ENCODE results near the gene ADAMTS3.

The ADAMTS3 gene

DNA sequence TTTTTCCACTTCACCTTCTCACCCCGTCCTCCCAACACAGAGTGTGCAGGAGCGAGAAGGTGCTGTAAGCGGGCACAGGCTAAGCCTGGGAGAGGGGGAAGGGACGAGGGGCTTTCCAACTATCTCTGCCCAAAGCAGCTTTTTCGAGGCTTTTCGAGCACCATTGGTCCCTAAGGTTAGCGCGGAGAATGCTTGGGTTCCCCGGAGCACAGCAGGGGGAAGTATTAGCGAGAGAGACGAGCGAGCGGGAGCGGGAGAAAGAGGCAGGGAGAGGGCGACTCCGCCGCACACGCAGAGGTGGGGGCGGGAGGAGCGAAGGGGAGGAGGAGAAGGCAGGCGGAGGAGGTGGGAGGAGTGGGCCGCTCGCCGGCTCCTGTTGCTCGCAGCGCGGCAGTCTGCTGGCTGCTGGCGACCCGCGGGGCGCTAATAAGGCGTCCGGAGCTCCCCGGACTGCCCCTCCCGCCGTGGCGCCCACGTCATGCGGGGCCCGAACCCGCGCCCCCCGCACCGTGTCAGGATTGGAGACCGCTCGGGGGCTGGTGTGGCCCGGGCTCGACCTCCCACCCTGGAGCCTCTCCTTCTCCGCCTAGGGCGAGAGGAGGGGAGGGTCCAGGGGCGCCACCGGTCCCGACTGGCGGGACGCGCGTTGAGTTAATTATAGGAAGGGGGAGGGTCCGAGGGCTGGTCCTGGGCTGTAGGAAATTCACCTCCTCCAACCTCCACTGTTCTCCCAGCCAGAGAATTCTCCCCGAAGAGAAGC, at the start of gene ADAMTS3:
TSS of gene ADAMTS3 (minus strand) at position 263 of the 760 bp plus-strand sequence. CDS start 459 bp downstream, outside the sequence.
- no peak for FAIRE-seq

- no peak for FAIRE-seq
Observed at GRCh38 chr4:72613959-72614358, 44.9 kb upstream of the ADAMTS3 start.

- FAIRE-seq: no peak
Observed at GRCh38 chr4:72606751-72607150, 37.7 kb upstream of the ADAMTS3 start.

GRCh38 chr4:72604324-72604723, 35.3 kb upstream of the ADAMTS3 start:
- FAIRE-seq: no peak

DNA sequence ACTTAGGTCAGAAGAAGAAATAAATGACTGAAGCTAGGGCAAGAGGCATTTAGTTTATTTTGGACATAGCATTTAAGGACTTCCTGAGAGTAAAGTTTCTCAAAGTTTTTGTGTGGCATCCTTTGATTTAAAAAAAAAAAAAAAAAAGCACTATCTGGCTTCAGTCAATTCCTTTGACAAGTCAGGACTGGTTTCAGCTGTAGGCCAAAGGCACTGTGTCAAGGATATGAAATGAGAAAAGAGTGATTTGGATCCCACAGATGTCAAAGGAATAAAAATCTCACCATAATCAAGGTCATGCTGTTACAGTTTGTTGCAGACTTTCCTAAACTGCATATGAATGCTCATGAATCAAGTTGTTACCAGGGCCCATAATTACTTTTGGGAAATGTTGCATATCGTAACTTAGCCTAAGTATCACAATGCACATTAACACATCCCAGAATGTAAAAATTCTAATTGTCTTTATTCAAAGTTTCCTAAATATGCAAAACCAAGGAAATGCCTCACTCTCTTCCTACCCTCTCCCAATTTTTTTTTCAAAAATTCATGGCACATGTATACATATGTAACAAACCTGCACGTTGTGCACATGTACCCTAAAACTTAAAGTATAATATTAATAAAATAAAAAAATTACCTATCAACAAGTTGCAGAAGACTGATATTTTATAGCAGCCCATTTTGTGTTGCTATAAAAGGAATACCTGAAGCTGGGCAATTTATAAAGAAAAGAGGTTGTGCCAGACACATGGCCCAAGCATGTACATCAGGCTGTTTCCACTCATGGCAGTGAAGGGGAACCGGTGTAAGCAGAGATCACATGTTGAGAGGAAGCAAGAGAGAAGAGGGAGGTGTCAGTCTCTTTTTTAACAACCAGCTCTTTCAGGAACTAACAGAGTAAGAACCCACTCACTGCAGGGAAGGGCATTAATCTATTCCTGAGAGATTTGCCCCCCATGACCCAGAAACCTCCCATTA, 33.7 kb upstream of the ADAMTS3 start:
- no peak for FAIRE-seq

DNA sequence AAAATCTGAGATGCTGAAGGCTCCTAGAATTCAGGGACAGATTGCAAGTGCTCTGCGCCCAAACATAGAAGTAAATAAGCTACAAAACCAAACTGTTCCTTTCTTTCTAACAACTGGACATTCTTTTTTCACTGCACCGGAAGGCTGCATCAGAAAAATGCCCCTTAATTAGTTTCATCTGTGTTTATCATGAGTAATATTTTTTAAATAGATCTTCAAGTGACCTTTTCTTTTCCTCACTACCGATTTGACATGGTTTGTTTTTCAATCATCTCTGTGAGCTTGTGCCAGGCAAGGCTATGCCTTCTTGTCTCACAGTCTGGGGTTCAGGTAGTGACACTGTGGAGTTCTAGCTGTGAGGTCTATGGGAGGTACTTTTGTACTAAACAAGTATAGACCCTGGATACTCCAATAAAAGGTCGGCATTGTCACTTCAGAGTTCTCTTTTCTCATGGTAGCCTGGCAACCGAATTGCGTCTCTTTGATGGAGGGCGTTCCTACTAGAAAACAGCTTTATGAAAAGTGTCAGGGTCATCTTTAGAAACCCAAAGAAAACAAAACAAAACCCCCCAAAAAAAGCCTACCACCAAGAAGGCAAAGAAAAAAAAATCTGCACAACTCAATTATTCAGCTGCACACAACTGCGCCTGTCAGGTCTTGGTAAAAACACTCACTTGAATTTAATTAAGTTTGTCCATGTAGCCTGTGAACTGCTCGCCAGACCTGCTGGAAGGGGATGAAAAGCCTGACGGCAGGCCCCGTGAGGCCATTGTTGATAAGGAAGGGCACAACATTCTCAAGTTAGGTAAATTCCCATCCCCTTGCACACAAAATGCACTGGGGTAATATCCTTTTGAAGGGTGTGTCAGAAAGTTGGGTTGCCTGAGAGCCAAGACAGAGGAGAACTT, 22.8 kb upstream of the ADAMTS3 start:
- FAIRE-seq: no peak

DNA sequence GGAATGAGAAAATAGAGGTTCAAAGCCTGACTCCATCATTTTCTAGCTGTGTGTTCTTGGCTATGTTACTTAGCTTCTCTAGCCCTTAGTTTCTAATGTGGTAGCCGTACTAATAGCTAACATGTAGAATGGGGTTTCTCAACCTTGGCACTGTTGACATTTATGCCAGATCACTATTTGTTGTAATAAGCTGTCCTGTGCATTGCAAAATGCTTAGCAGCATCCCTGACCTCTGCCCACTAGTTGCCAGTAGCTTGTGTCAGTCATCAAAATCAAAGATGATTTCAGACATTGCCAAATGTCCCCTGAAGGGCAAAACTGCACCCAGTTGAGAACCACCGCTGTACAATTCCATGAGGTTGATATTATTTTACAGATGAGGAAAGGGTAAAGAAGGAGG, 18.3 kb upstream of the ADAMTS3 start:
- FAIRE-seq: no peak

- no peak for FAIRE-seq
Observed at GRCh38 chr4:72582853-72583252, 13.8 kb upstream of the ADAMTS3 start.

- FAIRE-seq: no peak
Observed at GRCh38 chr4:72577211-72577610, 8.2 kb upstream of the ADAMTS3 start.

GRCh38 chr4:72571337-72571736, 2.3 kb upstream of the ADAMTS3 start:
- no peak for FAIRE-seq

DNA sequence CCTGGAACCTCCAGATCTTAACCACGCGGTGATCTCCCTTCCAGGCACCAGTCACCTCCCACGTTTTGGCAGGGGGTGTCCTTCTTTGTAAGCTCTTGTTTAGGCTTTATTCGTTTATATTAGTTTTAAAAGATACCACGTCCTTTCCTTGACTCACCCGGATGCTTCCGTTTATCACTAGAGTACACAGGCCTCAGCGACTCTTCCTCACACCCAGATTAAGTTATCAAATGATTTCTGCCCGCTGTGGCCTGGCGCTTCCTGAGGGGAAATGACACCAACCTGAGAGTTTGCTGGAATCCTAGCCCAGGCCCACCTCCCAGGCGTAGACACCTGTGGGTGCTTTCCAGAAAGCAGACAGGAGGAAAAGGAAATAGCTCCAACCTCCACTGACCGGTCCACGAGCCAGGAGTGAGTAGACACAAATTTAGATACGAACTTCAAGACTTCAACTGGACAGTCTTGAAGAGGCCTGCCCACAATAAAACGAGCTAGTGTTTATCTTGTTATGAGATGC, 756 bp upstream of the ADAMTS3 start:
- no peak for FAIRE-seq

GRCh38 chr4:72567821-72568675, 973 bp downstream of the ADAMTS3 start:
- FAIRE-seq: no peak

DNA sequence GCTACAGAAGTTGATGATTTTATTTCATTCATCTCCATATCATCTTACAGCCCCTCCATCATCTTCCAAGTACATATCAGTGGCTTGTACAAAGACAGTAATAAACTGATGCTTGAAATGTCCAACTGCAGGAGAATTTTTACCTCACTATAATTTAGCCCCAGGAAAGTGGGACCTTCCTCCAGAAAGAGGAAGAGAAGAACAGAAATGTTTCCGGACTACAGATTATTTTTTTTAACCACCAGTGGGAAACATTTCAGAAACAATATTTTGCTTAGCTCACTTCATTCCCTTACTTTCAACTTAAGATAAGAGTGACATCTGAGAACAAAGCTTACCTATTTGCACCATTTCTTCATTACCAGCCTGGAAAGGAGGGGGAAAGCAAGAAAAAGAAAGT, 2.0 kb downstream of the ADAMTS3 start:
- FAIRE-seq: no peak

GRCh38 chr4:72566464-72566972, 2.5 kb downstream of the ADAMTS3 start:
- FAIRE-seq: no peak

DNA sequence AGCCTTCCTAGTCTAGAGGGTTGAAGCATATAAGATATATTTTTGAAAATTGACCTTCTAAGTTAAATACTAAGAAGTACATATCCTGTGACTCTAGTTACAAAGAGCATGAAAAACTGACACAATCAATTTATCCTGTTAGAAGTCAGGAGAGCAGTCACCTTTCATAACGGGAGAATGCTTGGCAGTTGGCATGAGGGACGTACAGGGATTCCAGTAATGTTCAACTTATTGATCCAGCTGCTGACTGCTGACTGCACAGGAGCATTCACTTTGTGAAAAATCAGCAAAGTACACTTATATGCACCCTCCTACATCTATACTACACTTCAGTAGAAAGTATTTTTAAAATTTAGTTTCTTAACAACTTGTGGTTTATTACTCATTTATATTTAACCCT, 4.2 kb downstream of the ADAMTS3 start:
- FAIRE-seq: no peak

GRCh38 chr4:72564184-72564583, 4.8 kb downstream of the ADAMTS3 start:
- no peak for FAIRE-seq

DNA sequence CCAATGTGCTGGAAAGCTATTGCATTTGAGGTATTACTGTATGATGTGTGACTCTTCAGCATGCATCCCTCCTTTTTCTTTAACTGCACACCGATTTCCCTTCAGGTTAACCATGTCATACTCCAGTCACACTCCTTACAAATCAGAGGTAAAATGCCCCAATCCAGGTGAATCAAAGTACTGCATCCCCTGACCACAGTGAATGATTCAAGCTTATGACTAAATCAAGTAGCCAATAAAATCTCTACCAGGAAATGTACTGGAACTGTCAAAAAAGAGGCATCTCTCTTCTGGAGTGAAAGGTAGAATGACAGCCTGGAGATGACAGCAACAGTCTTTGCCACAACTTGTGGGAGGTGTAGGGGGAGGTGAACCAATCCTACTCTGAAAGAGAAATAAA, 10.4 kb downstream of the ADAMTS3 start:
- no peak for FAIRE-seq

DNA sequence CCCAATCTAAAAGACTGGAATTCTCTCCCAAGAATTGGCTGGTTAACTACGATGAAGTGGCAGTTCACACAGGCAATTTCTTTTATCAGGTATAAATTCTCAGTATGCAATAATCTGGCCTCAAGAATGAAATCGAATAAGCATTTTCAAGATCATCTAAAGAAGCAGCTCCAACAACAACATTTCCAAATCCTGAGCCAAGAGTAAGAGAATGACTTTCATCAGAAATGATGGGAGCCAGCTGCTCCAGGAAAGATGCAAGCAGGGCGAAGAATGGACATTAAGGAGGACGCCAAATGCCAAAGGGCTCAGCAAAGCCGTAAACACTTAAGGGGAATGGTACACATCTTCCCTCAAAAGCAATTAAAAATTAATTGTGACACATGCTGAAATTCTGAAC, 12.0 kb downstream of the ADAMTS3 start:
- no peak for FAIRE-seq

DNA sequence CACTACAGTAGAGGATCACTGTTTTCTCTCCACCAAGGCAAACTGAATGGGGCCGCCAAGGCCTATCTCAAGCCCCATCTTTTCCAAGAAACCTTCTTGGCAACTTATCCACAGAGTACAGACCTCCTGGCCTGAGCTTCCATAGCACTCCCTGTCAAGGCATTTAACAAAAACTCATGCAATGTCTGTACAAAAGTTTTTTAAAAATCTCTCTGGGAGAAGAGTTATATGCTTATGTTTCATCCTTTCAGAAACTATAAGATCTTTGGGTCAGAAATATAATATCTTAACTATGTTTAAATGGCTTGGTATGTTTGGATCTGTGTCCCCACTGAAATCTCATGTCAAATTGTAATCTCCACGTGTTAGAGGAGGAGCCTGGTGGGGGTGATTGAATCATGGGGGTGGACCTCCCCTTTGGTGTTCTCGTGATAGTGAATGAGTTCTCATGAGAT, 13.6 kb downstream of the ADAMTS3 start:
- FAIRE-seq: no peak

DNA sequence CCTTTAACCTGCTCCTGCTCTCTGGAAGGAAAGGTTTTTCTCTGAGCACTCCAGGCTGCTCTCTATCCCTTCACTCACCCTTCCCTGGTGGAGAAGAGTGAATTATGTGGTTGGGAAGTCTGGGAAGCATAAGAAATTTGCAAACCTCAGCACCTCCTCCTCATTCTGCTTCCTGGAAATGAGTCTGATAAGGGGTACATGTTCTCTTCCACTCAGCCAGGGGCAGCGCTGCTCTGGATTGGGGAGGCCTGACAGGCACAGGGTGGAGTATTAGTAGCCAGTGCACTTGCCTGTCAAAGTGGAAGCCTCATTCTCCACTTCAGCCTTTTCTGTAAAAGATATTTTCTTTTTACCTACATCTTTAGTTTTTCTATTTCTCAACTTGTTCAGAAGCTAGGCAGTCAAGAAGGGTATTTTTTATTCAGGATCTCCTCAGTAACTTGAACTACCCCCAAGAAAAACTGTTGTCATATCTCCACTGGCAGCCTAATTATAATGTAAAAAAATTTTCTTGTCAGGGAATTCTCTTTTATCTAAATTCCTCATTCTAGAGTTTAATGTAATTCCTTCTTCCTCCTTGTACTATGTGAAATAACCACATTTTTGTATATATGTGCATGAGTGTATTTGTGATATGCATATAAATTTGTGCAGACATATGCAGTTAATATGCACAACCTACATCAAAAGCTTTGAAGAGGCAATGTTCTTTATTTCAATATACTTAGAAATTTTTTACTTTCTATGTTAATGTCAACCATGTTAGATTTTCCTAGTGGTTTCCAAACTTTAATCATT, 15.3 kb downstream of the ADAMTS3 start:
- FAIRE-seq: no peak

Measured in A204.1 (cell line).